Activated CD8-positive, alpha-beta memory T cell treated with anti-CD3 and anti-CD28 coated beads, Interleukin-2, amount 50 U/mL, for 24 hours (primary cell): ENCODE results near the gene SOS2.

Source experiments
- DNase-seq: peaks from one replicate; pipeline ENCODE4 v3.0.0-alpha.2; 2020; ENCODE audit errors: extremely low read depth

SOS2 gene

GRCh38 chr14:50116181-50116956 is 115.0 kb downstream of the SOS2 start, which contains the start of gene VCPKMT:
TSS of gene VCPKMT (minus strand) at chr14:50116572. CDS start at chr14:50116552, 20 bp downstream.
- DNase-seq = peak; percentile 83

- no peak for DNase-seq
Measured at GRCh38 chr14:50113381-50114035, 117.9 kb downstream of the SOS2 start.

- no peak for DNase-seq
Measured at GRCh38 chr14:50110323-50111037, 120.9 kb downstream of the SOS2 start.

DNA sequence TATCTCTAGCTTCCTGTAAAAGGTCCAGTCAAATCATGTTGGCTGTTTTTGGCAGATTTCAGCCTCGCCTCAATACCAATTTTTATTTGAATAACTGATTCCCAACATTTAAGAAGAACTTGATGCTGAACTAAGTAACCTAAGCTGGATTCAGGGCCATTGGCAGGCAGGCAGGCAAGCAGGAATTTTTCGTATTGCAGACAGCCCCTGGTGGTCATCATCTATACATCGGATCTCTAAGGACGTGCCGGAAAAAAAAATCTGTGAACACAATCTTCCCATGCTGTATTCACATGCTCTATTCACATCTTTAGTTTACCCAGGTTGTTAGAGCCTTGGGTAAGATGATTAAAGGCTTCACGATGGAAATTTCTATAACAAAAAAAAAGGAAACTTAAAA is 122.0 kb downstream of the SOS2 start:
- DNase-seq = no peak

- DNase-seq = no peak
Measured at GRCh38 chr14:50107850-50108249, 123.5 kb downstream of the SOS2 start.

- no peak for DNase-seq
Measured at GRCh38 chr14:50106178-50106577, 125.2 kb downstream of the SOS2 start.

GRCh38 chr14:50103558-50103957 is 127.8 kb downstream of the SOS2 start:
- no peak for DNase-seq

DNA sequence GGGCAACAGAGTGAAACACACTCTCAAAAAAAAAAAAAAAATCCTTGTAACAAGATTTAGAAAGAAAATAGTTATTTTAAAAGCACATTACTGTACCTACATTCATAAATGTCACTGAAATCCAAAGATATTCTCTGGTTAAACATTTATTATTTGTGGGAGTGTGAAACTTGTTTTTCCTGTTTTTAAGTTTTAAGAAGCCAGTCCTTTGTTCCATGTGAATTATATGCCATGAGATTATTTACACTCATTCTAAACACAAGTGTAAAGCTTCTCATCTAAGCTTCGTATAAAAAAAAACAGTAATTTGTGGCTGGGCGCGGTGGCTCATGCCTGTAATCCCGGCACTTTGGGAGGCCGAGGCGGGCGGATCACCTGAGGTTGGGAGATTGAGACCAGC is 130.0 kb downstream of the SOS2 start:
- DNase-seq = no peak

DNA sequence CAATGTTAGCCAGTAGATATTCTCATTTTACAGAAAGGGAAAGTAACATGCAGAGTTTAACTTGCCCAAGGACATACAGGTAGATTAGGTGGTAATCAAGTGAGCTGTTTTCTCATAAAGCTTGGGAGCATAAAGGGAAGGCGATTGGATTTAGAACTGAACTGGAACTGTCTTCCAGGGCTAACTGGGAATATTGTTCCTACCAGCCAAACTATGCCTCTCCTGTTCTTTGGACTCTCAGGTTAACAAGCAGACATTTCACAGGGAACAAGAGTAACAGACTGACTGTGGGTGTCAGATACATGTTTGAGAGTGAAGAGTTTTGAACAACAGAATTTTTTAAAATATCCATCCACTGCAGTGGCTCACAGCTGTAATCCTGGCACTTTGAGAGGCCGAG is 130.6 kb downstream of the SOS2 start:
- no peak for DNase-seq

GRCh38 chr14:50099335-50099734 is 132.0 kb downstream of the SOS2 start:
- DNase-seq = no peak

DNA sequence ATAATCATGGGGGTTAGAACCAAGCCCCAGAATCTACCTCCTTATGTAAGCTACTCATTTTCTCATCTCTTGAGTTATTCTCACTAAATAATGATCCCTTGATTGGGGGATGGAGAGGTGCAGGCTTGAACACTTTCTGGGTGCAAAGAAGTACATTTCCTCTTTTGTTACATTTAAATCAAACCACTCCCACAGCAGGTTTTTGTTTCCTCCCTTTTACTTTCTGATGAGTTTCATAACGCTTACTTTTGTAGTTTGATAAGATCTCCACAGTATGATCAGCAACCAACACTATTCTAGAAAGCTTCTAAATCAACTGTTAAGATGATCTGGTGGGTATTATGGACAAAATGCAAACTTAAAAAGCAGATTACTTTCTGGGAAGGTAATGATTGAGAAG is 135.5 kb downstream of the SOS2 start:
- no peak for DNase-seq

- no peak for DNase-seq
Measured at GRCh38 chr14:50094056-50094755, 137.2 kb downstream of the SOS2 start.

GRCh38 chr14:50093496-50093895 is 137.9 kb downstream of the SOS2 start:
- DNase-seq = no peak

GRCh38 chr14:50092006-50092555 is 139.3 kb downstream of the SOS2 start:
- no peak for DNase-seq

DNA sequence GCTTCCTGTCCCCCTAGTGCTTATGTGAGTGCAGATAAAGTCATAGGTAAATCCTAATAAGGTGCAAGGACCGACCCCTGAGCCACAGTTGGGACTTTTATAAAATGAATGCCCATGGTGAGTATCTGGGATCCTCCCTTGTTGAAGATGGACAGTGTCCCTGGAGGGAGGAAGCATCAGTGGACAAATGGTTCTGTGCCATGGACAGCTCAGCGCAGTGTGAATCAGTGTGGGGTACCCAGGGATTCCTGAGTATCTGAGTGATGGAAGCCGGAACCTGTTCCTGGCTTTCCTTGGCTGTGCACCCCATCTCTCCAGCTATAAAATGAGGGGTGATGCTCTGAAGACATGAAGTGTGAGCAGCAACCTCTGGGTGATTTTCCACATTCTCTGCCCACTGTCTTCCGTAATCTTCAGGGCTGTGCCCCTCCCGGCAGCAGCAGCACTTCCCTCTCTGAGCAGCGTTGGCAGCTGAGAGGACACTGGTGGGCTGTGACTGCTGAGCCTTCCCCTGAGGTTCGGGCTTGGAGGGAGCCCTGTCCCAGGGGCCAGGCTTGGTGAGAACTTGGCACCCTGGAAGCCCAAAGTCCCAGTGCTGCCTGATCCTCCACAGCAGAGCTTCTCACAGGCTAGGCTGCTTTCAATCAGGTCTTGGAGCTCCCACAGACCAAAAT is 140.0 kb downstream of the SOS2 start:
- DNase-seq = no peak

DNA sequence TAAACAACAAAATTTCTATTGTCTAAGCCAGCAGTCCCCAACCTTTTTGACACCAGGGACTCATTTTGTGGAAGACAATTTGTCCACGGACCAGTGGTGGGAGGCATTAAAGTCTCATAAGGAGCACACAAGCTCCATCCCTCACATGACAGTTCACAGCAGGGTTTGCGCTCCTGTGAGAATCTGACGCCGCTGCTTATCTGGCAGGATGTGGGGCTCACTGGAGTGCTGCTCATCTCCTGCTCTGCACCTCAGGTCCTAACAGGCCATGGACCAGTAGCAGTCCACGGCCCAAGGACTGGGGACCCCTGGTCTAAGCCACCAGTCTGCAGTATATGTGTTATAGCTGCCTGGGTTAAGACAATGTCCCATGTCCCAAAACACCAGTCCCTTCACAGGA is 142.2 kb downstream of the SOS2 start:
- DNase-seq = no peak

DNA sequence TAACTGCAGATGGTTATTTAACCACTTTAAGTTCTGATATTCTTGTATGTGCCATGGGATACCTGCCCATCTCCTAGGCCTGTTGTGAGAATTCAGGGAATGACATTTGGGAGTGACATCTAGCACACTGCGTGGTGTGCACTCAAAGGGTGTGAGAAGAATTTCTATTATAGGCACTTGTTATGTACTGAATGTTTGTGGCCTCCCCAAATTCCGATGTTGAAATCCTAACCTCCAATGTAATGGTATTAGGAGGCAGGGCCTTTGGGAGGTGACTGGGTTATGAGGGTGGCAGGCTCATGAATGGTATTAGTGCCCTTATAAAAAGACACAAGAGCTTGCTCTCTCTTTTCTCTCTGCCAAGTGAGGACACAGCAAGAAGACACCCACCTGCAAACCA is 142.6 kb downstream of the SOS2 start:
- DNase-seq = no peak

DNA sequence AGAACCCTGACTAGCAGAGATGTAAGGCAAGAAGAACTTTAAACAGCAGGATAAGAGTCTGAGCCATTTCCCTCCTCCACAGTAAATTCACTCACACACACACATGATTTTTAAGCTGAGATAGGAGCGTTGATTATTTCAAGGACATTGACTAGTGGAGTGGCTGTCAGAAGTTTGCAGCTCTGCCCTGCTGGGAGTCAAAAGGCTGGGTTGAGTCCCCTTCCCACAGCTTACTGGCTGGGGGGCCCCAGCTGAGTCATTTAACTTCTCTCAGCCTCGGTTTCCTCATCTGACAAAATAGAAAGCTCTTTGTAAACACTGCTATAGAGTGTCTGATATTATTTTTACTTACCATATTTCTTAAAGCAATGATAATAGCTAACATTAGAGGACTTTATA is 143.3 kb downstream of the SOS2 start:
- no peak for DNase-seq

GRCh38 chr14:50087341-50088116 is 143.8 kb downstream of the SOS2 start:
- no peak for DNase-seq

GRCh38 chr14:50086321-50086711 is 145.1 kb downstream of the SOS2 start:
- DNase-seq = no peak
